Measurements from ENCODE around the gene MPV17L2.

DNA sequence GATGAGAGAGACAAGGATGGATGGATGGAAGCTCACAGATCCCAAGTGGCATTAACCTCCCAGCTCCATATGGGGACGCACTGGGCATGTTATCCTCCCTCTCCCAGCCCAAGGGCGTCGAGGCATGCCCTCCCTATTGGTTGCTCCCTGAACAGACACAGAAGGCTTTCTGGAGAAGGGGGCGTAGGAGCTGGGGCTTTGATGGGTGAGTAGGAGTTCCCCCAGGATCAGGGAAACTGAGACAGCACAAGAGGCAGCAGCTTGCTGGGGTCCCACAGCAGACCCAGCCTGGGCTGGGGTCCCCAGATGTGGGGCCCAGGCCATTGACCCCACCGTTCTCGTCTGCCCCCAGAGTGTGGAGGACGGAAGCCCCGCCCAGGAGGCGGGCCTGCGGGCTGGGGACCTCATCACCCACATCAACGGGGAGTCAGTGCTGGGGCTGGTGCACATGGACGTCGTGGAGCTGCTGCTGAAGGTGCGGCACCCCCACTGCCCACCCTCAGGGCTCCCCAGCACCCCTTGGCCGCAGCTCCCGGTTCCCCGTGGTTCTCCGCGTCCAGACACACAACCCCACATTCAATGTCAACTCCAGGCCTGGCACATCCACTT lies 47.5 kb upstream of the MPV17L2 start:
- TF ChIP-seq, protein P1, sequence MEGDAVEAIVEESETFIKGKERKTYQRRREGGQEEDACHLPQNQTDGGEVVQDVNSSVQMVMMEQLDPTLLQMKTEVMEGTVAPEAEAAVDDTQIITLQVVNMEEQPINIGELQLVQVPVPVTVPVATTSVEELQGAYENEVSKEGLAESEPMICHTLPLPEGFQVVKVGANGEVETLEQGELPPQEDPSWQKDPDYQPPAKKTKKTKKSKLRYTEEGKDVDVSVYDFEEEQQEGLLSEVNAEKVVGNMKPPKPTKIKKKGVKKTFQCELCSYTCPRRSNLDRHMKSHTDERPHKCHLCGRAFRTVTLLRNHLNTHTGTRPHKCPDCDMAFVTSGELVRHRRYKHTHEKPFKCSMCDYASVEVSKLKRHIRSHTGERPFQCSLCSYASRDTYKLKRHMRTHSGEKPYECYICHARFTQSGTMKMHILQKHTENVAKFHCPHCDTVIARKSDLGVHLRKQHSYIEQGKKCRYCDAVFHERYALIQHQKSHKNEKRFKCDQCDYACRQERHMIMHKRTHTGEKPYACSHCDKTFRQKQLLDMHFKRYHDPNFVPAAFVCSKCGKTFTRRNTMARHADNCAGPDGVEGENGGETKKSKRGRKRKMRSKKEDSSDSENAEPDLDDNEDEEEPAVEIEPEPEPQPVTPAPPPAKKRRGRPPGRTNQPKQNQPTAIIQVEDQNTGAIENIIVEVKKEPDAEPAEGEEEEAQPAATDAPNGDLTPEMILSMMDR (IDR thresholded peaks at IDR 0.05) = no peak
- TF ChIP-seq POLR2AphosphoS5 (IDR thresholded peaks at IDR 0.05; ENCODE audit: low read depth, low read length) (no peak), TCF7L2 (IDR thresholded peaks at IDR 0.05; ENCODE audit: low read depth, low read length) (no peak)
- TF ChIP-seq, protein P2, sequence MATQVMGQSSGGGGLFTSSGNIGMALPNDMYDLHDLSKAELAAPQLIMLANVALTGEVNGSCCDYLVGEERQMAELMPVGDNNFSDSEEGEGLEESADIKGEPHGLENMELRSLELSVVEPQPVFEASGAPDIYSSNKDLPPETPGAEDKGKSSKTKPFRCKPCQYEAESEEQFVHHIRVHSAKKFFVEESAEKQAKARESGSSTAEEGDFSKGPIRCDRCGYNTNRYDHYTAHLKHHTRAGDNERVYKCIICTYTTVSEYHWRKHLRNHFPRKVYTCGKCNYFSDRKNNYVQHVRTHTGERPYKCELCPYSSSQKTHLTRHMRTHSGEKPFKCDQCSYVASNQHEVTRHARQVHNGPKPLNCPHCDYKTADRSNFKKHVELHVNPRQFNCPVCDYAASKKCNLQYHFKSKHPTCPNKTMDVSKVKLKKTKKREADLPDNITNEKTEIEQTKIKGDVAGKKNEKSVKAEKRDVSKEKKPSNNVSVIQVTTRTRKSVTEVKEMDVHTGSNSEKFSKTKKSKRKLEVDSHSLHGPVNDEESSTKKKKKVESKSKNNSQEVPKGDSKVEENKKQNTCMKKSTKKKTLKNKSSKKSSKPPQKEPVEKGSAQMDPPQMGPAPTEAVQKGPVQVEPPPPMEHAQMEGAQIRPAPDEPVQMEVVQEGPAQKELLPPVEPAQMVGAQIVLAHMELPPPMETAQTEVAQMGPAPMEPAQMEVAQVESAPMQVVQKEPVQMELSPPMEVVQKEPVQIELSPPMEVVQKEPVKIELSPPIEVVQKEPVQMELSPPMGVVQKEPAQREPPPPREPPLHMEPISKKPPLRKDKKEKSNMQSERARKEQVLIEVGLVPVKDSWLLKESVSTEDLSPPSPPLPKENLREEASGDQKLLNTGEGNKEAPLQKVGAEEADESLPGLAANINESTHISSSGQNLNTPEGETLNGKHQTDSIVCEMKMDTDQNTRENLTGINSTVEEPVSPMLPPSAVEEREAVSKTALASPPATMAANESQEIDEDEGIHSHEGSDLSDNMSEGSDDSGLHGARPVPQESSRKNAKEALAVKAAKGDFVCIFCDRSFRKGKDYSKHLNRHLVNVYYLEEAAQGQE (IDR thresholded peaks at IDR 0.05; ENCODE audit: insufficient read depth in 1 of 2, low read depth in 2 of 2, low read length in 1 of 2) = no peak
